Neural cell (in vitro differentiated cells): ENCODE data around the gene PCDHA7. TPM values are rescaled to one million over a fixed set of nuclear protein-coding genes. Genes with fewer than 3 reads are reported as not detected.
A peak's percentile ranks its signal among the peaks of the same experiment; 100 is the strongest.

ENCODE experiments used
- H2AFZ ChIP-seq: fragments of 200-600, 300-800 bp; sonication (generic), shearing (Covaris generic); 2 replicates; pipeline ENCODE4 v1.6.0; 2014; ENCODE audit warnings: low read depth, mild to moderate bottlenecking, antibody characterized with exemption, low read length, moderate library complexity
- H3F3A ChIP-seq: fragments of 200-600 bp; shearing (Covaris generic); 2 replicates; pipeline ENCODE4 v1.6.1; 2016; ENCODE audit warnings: mild to moderate bottlenecking, moderate library complexity, mixed read lengths, antibody characterized with exemption, low read length; ENCODE audit not compliant: insufficient read depth, poor library complexity, severe bottlenecking
- H3K27ac ChIP-seq: fragments of 200-600, 300-800 bp; sonication (generic), shearing (Covaris generic); 2 replicates; pipeline ENCODE4 v1.5.1; 2014; ENCODE audit warnings: mild to moderate bottlenecking, low read length, moderate library complexity
- H3K27me3 ChIP-seq: fragments of 300-800, 200-600 bp; sonication (generic), shearing (Covaris generic); 2 replicates; pipeline ENCODE4 v1.6.0; 2014; ENCODE audit warnings: mild to moderate bottlenecking, low read depth, low read length, moderate library complexity; ENCODE audit not compliant: insufficient read depth
- H3K36me3 ChIP-seq: fragments of 300-800, 200-600 bp; sonication (generic), shearing (Covaris generic); 2 replicates; pipeline ENCODE4 v1.5.1; 2014; ENCODE audit warnings: mild to moderate bottlenecking, antibody characterized with exemption, low read length, moderate library complexity; ENCODE audit not compliant: insufficient read depth
- H3K4me2 ChIP-seq: fragments of 300-800, 200-600 bp; sonication (generic), shearing (Covaris generic); 2 replicates; pipeline ENCODE4 v1.6.0; 2014; ENCODE audit warnings: mild to moderate bottlenecking, low read length
- H3K4me3 ChIP-seq: fragments of 300-800, 200-600 bp; sonication (generic), shearing (Covaris generic); 2 replicates; pipeline ENCODE4 v1.5.1; 2014; ENCODE audit warnings: mild to moderate bottlenecking, low read length, moderate library complexity
- H3K79me2 ChIP-seq: fragments of 200-600 bp; shearing (Covaris generic); replicated peaks from 2 replicates; pipeline ENCODE4 v1.6.0; 2014; ENCODE audit warnings: mild to moderate bottlenecking, low read length, moderate library complexity; ENCODE audit not compliant: insufficient read depth
- H3K9ac ChIP-seq: fragments of 300-800, 200-600 bp; sonication (generic), shearing (Covaris generic); 2 replicates; pipeline ENCODE4 v1.6.1; 2016; ENCODE audit warnings: mild to moderate bottlenecking, low read length, mixed read lengths
- H3K9me2 ChIP-seq: fragments of 200-600 bp; shearing (Covaris generic); 2 replicates; pipeline ENCODE4 v1.6.1; 2016; ENCODE audit warnings: mild to moderate bottlenecking, low read length, mixed read lengths; ENCODE audit not compliant: insufficient read depth
- H3K9me3 ChIP-seq: fragments of 200-600, 300-800 bp; sonication (generic), shearing (Covaris generic); 2 replicates; pipeline ENCODE4 v1.6.1; 2016; ENCODE audit warnings: mild to moderate bottlenecking, mixed run types, low read length, moderate library complexity, mixed read lengths
- H4K20me1 ChIP-seq: fragments of 200-600 bp; shearing (Covaris generic); 2 replicates; pipeline ENCODE4 v1.6.1; 2016; ENCODE audit warnings: mild to moderate bottlenecking, mixed run types; ENCODE audit not compliant: insufficient read depth
- EP300 ChIP-seq: fragments of 450-650 bp; conservative IDR thresholded peaks from 2 replicates; pipeline ENCODE4 v1.6.1; 2014; ENCODE audit warnings: antibody characterized with exemption, mild to moderate bottlenecking, moderate library complexity; ENCODE audit not compliant: poor library complexity, severe bottlenecking
- EZH2 ChIP-seq: fragments of 200-600, 300-800 bp; shearing (Covaris generic), sonication (generic); IDR thresholded peaks from 2 replicates; pipeline ENCODE4 v1.6.1; 2014; ENCODE audit warnings: antibody characterized with exemption, low read length, borderline replicate concordance, mild to moderate bottlenecking; ENCODE audit not compliant: insufficient read depth, poor library complexity, severe bottlenecking
- MXI1 ChIP-seq: fragments of 450-650 bp; conservative IDR thresholded peaks from 2 replicates; pipeline ENCODE4 v1.6.1; 2014; ENCODE audit warnings: antibody characterized with exemption, mild to moderate bottlenecking; ENCODE audit not compliant: poor library complexity, severe bottlenecking
- POLR2AphosphoS5 ChIP-seq: IDR thresholded peaks from 2 replicates; pipeline ENCODE4 v1.6.1; 2012
- RAD21 ChIP-seq: fragments of 450-650 bp; conservative IDR thresholded peaks from 2 replicates; pipeline ENCODE4 v1.6.1; 2014; ENCODE audit warnings: antibody characterized with exemption, mild to moderate bottlenecking, moderate library complexity
- SMC3 ChIP-seq: fragments of 450-650 bp; conservative IDR thresholded peaks from 2 replicates; pipeline ENCODE4 v1.6.1; 2014; ENCODE audit warnings: antibody characterized with exemption, mild to moderate bottlenecking, moderate library complexity; ENCODE audit not compliant: poor library complexity
- TAF1 ChIP-seq: IDR thresholded peaks from 2 replicates; pipeline ENCODE4 v1.6.1; 2012; ENCODE audit warnings: low read depth
- polyA plus RNA-seq: library from polyadenylated mRNA; depleted of rRNA; stranded (reverse); fragments of >200 nt; gene quantifications from 2 replicates; pipeline ENCODE4 v1.2.3, GENCODE V29; 2014
- TF ChIP-seq, protein P1 (sequence below): IDR thresholded peaks from 2 replicates; pipeline ENCODE4 v1.6.1; 2012; ENCODE audit warnings: borderline replicate concordance
- TF ChIP-seq, protein P2 (sequence below): fragments of 450-650 bp; IDR thresholded peaks from 2 replicates; pipeline ENCODE4 v1.5.1; 2014; ENCODE audit warnings: antibody characterized with exemption, mild to moderate bottlenecking, moderate library complexity; ENCODE audit not compliant: poor library complexity, severe bottlenecking

PCDHA7 gene
- polyA plus RNA-seq, 1 donor from 2014 or later: 2.9 TPM

DNA sequence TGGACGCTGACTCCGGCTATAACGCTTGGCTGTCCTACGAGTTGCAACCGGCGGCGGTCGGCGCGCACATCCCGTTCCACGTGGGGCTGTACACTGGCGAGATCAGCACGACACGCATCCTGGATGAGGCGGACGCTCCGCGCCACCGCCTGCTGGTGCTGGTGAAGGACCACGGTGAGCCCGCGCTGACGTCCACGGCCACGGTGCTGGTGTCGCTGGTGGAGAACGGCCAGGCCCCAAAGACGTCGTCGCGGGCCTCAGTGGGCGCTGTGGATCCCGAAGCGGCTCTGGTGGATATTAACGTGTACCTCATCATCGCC lies 43.2 kb downstream of the PCDHA7 start:
- Histone ChIP-seq H3K4me2 (no peak overlapping the region), H3K79me2 (peaks cover 69% of the 10 kb centered on the region), H3K27ac (no peak overlapping the region), H3K27me3 (no peaks in the 10 kb centered on the region), H3K9me2 (no peaks in the 10 kb centered on the region), H3K9ac (no peak overlapping the region), H3K36me3 (peaks cover 34% of the 10 kb centered on the region), H3K4me3 (peak overlapping the region; percentile 67), H4K20me1 (no peaks in the 10 kb centered on the region), H3K9me3 (peaks cover 32% of the 10 kb centered on the region), H2AFZ (no peak overlapping the region), H3F3A (no peaks in the 10 kb centered on the region)
- TF ChIP-seq SMC3 (no peak), TAF1 (no peak), RAD21 (no peak), EZH2 (no peak), MXI1 (no peak)
- TF ChIP-seq, protein P1, sequence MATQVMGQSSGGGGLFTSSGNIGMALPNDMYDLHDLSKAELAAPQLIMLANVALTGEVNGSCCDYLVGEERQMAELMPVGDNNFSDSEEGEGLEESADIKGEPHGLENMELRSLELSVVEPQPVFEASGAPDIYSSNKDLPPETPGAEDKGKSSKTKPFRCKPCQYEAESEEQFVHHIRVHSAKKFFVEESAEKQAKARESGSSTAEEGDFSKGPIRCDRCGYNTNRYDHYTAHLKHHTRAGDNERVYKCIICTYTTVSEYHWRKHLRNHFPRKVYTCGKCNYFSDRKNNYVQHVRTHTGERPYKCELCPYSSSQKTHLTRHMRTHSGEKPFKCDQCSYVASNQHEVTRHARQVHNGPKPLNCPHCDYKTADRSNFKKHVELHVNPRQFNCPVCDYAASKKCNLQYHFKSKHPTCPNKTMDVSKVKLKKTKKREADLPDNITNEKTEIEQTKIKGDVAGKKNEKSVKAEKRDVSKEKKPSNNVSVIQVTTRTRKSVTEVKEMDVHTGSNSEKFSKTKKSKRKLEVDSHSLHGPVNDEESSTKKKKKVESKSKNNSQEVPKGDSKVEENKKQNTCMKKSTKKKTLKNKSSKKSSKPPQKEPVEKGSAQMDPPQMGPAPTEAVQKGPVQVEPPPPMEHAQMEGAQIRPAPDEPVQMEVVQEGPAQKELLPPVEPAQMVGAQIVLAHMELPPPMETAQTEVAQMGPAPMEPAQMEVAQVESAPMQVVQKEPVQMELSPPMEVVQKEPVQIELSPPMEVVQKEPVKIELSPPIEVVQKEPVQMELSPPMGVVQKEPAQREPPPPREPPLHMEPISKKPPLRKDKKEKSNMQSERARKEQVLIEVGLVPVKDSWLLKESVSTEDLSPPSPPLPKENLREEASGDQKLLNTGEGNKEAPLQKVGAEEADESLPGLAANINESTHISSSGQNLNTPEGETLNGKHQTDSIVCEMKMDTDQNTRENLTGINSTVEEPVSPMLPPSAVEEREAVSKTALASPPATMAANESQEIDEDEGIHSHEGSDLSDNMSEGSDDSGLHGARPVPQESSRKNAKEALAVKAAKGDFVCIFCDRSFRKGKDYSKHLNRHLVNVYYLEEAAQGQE: no peak
- TF ChIP-seq, protein P2, sequence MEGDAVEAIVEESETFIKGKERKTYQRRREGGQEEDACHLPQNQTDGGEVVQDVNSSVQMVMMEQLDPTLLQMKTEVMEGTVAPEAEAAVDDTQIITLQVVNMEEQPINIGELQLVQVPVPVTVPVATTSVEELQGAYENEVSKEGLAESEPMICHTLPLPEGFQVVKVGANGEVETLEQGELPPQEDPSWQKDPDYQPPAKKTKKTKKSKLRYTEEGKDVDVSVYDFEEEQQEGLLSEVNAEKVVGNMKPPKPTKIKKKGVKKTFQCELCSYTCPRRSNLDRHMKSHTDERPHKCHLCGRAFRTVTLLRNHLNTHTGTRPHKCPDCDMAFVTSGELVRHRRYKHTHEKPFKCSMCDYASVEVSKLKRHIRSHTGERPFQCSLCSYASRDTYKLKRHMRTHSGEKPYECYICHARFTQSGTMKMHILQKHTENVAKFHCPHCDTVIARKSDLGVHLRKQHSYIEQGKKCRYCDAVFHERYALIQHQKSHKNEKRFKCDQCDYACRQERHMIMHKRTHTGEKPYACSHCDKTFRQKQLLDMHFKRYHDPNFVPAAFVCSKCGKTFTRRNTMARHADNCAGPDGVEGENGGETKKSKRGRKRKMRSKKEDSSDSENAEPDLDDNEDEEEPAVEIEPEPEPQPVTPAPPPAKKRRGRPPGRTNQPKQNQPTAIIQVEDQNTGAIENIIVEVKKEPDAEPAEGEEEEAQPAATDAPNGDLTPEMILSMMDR: no peak

DNA sequence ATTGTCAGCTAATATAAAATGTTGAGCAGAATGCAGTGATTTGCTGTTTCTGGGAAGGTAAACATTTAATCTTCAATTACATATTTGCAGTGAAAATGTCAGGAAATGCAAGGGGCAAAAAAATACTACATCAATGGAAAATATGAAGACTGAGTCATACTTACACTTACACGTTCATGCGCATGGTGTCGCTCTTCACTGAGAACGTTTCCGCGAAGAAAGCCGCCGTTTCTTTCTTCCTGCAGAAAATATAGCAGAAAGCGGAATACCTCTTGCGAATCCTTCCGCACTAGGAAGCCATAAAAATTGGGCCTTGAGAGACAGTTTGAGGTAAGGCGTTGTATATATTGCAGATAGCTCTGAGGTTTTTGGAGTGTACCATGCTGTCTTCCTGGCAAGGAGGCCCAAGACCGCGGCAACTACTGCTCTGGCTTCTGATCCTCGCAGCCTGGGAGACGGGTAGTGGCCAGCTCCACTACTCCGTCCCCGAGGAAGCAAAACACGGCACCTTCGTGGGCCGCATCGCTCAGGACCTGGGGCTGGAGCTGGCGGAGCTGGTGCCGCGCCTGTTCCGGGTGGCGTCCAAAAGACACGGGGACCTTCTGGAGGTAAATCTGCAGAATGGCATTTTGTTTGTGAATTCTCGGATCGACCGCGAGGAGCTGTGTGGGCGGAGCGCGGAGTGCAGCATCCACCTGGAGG lies 48.0 kb downstream of the PCDHA7 start, which contains the start of gene PCDHA13:
PCDHA13 (plus strand) TSS at position 236 of the 702 bp plus-strand sequence; CDS start at position 381, 145 bp downstream.
- Histone ChIP-seq H3K9me2 (no peaks in the 10 kb centered on the region), H3K27ac (no peak within 1 kb of the TSS), H3K9me3 (peaks cover 44% of the 10 kb centered on the region), H4K20me1 (no peaks in the 10 kb centered on the region), H2AFZ (no peak within 1 kb of the TSS), H3K9ac (no peak within 1 kb of the TSS), H3K27me3 (no peaks in the 10 kb centered on the region), H3F3A (no peaks in the 10 kb centered on the region), H3K79me2 (peaks cover 41% of the 10 kb centered on the region), H3K36me3 (peaks cover 47% of the 10 kb centered on the region), H3K4me2 (no peak within 1 kb of the TSS), H3K4me3 (peak within 1 kb of the TSS; percentile 28)
- TF ChIP-seq SMC3 (no peak), RAD21 (no peak), EZH2 (no peak), POLR2AphosphoS5 (no peak), MXI1 (no peak), EP300 (no peak), TAF1 (no peak)
- TF ChIP-seq, protein P1: no peak
- TF ChIP-seq, protein P2: no peak
